ENCODE results near the gene MSRB3.
"Not testable (repeated sequence)": the region's sequence is repeated elsewhere in the genome, so short reads cannot be mapped to it uniquely, and the experiment has no call there.

The MSRB3 gene

DNA sequence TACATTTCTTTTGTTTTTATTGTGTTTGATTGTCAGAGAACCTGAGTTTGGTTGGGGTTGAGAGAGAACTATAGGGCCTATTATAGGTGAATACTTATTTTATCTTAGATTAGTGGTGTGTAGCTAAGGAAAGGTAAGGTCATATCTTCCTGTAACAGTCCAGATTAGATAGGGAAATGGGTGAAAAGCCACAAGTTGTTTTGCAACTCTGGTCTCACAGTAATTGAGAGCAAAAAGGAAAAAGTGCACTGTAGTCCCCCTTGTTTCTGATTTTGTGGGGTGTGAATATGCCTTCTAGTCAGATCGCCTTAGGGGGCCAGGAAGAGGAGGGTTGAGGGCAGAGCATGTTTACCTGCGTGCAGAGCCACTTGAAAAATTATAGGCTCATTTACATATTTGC lies 8.9 kb downstream of the MSRB3 start:
- no peak for DNase-seq (ENCODE audit: low read depth in 2 of 2)

DNA sequence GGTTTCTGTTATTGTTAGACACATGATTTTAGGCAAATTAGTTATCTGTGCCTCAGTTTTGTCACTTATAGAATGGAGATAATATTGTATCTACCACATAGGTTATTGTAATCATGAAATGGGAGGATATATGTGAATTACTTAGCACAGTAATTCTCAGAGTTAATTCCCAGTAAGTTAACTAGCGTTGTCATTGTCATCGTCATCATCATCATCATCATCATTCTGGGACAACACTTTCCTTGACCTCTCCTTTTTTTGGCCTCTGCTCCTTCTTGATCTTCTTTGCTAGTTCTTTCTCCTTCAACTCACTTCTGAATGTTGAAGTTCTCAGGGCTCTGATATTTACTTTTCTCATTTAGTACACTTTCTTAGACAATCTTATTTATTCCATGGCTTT lies 13.8 kb downstream of the MSRB3 start:
- no peak for DNase-seq (ENCODE audit: low read depth in 2 of 2)

DNA sequence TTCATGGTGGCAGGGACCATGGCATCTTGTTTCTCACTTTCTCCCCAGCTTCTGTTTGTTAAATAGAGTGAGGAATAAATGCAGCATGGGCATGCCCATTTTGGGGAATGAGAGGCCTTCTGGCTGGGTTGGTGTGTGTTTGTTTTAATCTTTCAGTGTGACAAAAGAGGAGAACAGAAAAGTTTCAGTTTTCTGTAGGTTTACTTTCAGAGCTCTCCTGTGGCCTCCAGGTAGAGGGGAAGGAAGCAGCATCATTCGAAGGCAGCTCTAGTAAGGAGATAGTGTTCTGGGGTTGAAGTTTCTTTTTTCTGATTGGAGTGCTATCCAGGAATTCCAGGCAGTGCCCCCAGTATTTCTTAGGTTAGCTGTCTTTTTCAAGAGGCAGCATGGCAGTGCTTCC lies 15.3 kb downstream of the MSRB3 start:
- no peak for DNase-seq (ENCODE audit: low read depth in 2 of 2)

DNA sequence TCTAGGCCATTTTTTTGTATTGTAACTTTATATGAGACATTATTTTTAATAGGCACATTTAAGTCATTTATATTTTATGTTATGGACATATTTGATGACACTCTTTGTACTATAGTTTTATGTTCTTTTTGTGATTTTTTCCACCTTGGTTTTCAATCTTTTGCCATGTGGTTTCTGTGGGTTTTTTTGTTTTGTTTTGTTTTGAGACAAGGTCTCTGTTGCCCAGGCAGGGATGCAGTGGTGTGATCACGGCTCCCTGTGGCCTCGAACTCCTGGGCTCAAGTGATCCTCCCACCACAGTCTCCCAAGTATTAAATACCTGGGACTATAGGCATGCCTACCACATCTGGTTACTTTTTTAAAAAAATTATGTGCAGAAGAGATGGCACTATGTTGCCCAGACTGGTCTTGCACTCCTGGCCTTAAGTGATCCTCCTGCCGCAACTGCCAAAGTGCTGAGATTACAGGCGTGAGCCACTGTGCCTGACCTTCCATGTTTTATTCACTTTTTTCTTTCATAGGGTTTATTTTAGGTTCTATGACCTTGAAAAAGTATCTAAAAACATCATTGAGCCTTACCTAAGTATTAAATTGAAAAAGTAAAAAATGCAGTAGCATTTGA lies 16.3 kb downstream of the MSRB3 start:
- DNase-seq (ENCODE audit: low read depth in 2 of 2) = no peak

DNA sequence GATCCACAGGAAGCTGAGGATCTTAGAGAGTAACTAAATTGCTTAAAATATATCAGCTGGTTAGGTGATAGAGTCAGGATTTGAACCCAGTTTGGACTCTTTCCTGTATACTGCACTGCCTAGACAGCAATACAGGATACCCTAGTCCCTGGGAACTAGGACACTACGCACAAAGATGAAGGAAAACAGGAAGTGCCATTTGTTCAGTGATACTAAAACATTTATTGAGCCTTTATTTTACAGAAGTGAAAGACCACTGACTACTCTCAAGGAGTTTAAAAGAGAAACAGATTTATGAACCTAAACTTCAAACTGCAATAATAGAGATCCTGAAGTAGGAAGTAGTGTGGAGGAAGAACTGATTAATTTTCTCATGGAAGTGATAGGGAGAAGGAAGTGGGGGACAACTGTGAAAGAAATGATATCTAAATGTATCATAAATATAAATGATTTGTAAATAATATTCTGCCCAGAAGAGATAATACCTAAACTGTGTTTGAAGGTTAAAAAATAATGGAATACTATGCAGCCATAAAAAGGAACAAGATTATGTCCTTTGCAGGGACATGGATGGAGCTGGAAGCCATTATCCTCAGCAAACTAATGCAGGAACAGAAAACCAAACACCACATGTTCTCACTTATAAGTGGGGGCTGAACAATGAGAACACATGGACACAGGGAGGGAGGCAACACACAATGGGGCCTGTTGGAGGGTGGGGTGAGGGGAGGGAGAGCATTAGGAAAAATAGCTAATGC lies 18.2 kb downstream of the MSRB3 start:
- DNase-seq (ENCODE audit: low read depth in 2 of 2) = no peak

DNA sequence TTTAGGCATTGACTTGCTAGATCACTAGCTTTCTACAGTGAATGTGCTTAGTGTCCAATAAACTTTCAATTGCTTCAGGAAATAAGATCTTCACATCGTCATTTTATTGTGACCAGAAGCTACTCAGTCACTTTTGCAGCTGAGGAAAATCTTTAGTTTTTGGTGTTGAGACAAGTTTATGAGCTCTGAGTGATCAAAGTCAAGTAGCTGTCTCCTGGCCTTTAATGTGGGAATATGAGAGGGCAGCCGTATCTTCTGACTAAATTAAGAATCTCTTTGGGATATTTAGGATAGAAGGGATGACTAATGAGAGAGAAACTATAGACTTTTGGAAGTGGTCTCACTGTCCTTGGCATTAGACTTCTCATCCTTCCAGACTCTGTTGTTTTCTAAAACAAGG lies 21.6 kb downstream of the MSRB3 start:
- DNase-seq (ENCODE audit: low read depth in 2 of 2) = no peak

DNA sequence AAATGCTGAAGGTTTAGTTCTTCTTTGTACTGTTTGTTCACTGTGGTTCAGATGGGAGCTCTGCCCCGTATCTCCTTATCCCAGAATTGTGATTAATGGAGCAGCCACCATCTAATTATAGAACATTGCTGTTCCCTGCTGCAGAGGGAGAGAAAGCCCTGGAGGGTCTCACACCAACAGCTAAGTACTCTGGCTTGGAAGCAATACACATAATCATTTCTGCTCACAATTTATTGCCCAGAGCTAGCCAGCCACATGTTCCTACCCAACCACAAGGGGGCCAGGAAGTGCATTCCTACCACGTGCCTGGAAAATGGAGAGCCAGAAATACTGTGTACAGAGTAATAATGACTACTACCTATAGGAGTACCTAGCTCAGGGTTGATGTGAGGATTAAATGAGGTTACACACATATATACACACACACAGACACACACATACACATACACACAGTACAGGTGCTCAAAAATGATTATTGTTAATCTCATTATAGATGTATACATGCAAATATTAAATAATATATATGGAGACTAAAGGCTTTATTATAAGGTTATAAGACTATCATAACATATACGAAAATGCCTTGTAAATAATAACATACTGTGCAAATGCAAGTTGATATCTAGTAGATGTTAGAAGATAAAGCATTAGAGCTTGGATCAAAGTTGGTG lies 22.3 kb downstream of the MSRB3 start:
- DNase-seq (ENCODE audit: low read depth in 2 of 2) = no peak

GRCh38 chr12:65302891-65303290 lies 24.4 kb downstream of the MSRB3 start:
- no peak for DNase-seq (ENCODE audit: low read depth in 2 of 2)

DNA sequence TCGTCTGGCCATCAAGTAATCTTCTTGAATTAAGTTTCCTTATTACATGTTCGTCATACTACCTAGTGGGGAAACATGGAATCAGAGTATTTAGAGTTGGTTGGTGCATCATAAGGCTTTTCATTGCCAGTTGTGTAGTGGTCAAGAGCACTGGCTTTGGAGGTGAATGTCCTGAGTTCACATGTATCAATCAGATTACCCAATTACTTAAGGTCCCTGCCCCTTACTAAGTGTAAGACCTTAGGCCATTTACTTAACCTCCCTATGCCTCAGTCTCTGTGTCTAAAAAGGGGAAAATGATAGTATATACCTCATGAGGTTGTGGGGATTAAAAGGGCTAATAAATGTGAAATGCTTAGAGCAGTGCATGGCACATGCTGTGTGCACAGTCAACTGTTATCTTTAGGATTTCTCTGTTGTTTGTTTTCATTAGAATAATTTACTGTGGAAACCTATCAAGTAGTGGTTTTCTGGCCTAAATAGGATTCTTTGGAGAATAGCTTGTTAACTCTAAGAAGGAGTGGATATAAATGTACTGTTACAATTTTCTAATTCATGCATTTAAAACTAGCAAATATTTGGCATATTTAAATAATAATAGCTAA lies 27.0 kb downstream of the MSRB3 start:
- no peak for DNase-seq (ENCODE audit: low read depth in 2 of 2)

DNA sequence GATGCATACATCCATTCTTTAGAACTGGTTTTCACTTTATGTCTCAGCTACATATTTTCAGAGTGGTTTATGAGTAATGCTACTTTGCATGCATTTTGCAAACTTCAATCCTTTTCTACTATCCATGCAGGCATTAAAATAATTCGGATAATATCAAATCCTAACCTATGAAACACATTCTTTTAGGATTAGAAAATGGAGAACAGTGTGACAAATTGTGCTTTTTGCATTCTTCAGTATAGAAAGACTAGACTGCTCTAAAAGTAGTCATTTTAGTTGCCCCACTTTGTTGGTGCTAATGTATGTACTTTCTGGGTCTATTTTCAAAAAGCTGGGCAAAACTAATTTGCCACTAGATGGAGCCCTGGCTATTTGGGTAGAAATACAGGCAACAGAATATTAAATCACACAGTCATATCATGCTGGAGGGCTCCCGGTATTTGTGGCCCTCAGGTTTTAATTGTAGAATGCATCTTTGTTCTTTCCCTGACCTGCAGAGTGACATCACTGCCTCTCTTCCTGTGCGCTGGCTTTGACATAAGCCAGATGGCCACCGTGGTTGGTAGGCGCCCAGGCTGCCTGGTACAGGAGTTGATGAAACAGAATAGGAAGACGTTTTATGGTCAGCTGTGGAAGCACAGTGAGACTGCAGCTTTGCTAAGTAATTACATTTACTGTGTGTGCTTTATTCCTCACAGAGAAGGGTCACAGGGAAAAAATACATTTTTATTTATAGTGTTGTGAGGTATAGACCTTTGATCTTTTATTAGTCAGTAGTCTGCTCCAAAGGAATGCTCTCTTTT lies 28.1 kb downstream of the MSRB3 start:
- no peak for DNase-seq (ENCODE audit: low read depth in 2 of 2)

DNA sequence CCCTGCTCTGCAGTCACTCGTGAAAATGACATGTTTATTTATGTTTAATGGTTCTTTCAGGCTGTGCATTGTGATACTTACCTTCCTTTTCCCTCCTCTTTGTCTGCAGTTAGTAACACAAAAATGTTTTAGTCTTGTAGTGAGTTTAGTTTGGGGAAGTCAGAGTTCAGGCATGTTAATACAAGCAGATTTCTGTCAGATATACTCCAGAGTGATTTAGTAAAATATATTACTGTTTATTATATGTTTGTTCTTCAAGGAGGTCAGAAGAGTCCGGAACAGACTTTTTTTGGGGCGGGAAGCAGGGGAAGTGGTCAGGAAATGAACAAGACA lies 28.7 kb downstream of the MSRB3 start:
- no peak for DNase-seq (ENCODE audit: low read depth in 2 of 2)

- DNase-seq (ENCODE audit: low read depth in 2 of 2) = no peak
Measured at GRCh38 chr12:65308006-65308405, 29.5 kb downstream of the MSRB3 start.

DNA sequence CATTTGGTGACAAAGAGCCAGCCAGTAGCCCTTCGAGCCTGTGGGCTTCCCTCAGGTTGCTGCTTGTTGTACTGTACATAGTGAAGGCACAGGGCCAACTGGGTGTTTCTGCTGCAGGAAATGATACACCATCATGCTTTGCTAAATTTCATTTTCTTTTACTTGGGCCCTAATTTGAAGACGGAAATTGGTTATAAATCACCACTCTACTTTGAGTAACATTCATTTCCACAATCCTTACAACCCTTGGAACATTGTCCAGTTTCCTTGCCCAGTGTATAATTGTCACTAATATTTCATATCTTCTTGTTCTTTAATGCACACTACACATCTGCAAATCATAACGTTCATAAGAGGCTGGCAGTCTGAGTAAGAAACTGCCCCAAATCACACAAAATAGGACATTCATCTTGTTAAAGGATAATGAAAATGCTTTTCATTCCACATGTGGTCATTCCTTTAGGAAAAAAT lies 30.2 kb downstream of the MSRB3 start:
- no peak for DNase-seq (ENCODE audit: low read depth in 2 of 2)

DNA sequence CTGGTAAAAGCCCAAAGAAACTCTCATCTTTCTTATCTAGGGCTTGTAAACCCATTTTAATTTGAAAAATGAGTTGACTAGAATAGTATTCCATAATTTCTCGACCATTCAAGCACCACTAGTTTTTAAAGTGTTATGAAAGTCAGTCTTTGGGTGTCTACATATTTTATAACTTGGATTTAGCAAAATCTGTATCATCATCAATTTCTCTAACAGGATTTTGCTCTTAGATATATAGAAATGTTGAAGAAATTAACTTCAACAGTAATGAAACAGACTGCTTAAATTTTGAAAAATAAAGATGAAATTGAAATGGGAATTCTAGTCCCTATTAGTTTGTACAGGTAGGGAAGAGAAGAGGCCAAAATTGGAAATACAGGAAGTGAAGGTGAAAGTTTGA lies 32.8 kb downstream of the MSRB3 start:
- no peak for DNase-seq (ENCODE audit: low read depth in 2 of 2)

DNA sequence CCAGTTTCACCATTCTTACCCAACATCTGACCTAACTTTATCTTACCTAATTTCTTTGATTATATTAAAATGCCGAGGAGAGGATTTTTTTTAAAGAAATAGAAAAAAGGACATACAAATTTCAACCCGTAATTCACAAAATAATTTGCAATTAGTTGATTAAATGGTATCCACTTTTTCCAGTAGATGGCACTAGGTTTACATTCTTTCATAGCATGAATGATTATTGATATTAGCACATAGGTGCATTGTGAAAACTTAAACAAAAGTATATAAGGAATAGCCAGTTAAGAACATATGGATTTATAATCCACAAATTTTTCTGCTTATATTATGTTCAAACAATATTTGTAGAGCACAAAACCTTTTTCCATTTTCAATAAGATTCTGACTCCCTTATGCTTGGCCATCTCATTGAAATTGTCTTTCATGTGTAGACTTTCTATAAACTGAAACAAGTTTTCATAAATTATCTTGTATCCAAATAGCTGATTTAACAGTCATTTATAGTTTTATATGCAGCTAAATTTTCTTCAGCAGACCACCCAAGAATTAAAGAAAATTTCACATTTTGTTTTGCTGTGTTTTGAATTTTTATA lies 35.3 kb downstream of the MSRB3 start:
- DNase-seq (ENCODE audit: low read depth in 2 of 2) = no peak

- DNase-seq (ENCODE audit: low read depth in 2 of 2) = not testable (repeated sequence)
Measured at GRCh38 chr12:65315238-65315637, 36.8 kb downstream of the MSRB3 start.

- DNase-seq (ENCODE audit: low read depth in 2 of 2) = no peak
Measured at GRCh38 chr12:65318186-65318685, 39.8 kb downstream of the MSRB3 start.

DNA sequence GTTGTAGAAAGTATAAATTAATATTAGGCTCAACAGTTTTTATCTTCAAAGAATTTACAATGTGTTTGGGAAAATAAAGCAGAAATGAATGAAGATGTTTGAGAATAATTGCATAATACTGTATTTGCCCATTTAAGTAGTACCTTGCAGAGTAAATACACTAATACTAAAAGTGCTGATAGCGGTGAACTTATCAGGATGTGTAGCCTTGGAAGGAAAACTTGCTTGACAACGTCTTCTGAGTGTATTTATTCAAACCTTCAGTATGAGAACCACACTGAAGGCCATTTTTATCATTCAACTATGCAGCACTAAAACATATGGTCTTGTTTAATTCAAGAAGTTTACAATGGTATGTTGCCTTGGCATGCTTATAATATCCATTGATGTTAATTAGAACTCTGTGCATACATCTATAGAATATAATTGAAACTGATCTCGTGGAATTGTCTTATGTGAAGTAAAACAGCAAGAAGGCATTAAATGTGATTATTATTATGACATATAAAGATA lies 41.3 kb downstream of the MSRB3 start:
- no peak for DNase-seq (ENCODE audit: low read depth in 2 of 2)

DNA sequence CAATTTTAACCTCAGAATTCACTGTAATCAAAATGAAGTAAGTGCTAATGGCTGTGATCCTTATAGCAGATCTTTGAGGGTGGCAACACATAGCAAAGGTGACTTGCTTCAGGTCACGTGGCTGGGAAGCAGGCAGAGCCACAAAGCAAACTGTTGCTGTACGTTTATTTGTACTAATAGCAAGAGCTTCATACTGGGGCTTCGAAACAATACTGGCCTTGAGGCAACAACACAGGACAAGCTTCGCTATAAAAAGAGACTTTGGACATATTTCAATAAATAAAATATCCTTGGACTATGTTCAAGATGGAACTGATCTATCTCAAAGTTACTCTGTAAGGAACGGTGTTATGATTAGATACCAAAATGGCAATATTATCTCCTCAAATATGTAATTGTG lies 44.6 kb downstream of the MSRB3 start:
- DNase-seq (ENCODE audit: low read depth in 2 of 2) = no peak

DNA sequence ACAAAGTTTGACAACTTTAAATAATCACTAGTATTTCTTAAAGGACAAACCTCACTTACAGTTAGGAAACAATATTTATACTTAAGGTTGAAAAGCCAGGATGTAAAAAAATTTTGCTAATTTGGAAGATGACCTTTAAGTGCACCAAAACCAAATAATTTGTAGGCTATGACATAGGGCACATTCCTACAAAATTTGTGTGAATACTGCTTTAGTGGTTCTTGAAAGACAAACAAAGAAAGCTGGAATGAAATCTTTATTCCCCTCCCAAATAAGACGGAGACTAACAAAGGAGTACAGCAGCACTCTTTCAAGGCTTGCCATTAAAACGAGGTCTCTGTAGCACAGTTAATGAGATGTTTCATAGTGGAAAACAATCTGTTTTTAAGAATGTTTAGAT lies 45.6 kb downstream of the MSRB3 start:
- DNase-seq (ENCODE audit: low read depth in 2 of 2) = no peak

GRCh38 chr12:65324551-65324950 lies 46.1 kb downstream of the MSRB3 start:
- DNase-seq (ENCODE audit: low read depth in 2 of 2) = no peak
